A549 (cell line): ENCODE results near the gene PLAAT2. TPM values are rescaled to one million over a fixed set of nuclear protein-coding genes. Genes with fewer than 3 reads are reported as not detected.

ENCODE experiments used
- ATAC-seq, 2 experiments: fragments of 200-7000 bp in 1 of 2; fragments of >200 bp in 1 of 2; cut with Nextera tagmentation in 1 of 2; cut with Tn5 transposase in 1 of 2; 3 replicates each; pipeline versions ENCODE4 v1.8.0 to v1.9.1; 2018 to 2020; ENCODE audit warnings: mild to moderate bottlenecking in 1 of 2, moderate library complexity in 1 of 2
- CTCF ChIA-PET: fragments of 300-600 bp; sonication (Branson Sonifier 250); formaldehyde crosslinking; extraction: SDS; loops from one replicate; lab custom pipeline; 2021; ENCODE audit warnings: antibody characterized with exemption, inconsistent platforms; lab: Yijun Ruan, JAX
- POLR2A ChIA-PET: fragments of 350-600 bp; formaldehyde crosslinking; extraction: SDS; loops from one replicate; lab custom pipeline; 2021; ENCODE audit warnings: antibody characterized with exemption, inconsistent platforms; lab: Yijun Ruan, JAX
- DNase-seq, 2 experiments: peaks; one replicate each; pipeline versions ENCODE4 v3.0.0 to v3.0.0-alpha.2; 2011 to 2016; ENCODE audit warnings: low read depth in 1 of 2, low spot score in 1 of 2
- FAIRE-seq: peaks from 2 replicates; lab custom pipeline; 2011; peaks lifted over from hg19 to GRCh38; lab: Jason Lieb, UNC
- H3K27ac ChIP-seq, 2 experiments: fragments of >200 bp; sonication (Bioruptor Twin); formaldehyde crosslinking; 3 replicates each; pipeline ENCODE4 v1.5.1; 2016 to 2017
- H3K4me1 ChIP-seq: fragments of >200 bp; sonication (Bioruptor Twin); formaldehyde crosslinking; 3 replicates; pipeline ENCODE4 v1.6.1; 2016
- H3K4me2 ChIP-seq: fragments of >200 bp; sonication (Bioruptor Twin); formaldehyde crosslinking; 3 replicates; pipeline ENCODE4 v1.6.1; 2016
- H3K4me3 ChIP-seq: fragments of >200 bp; sonication (Bioruptor Twin); formaldehyde crosslinking; 3 replicates; pipeline ENCODE4 v1.5.1; 2016
- H3K9me3 ChIP-seq: fragments of >200 bp; sonication (Bioruptor Twin); formaldehyde crosslinking; 3 replicates; pipeline ENCODE4 v1.6.1; 2016
- BHLHE40 ChIP-seq: IDR thresholded peaks from 2 replicates; pipeline ENCODE4 v1.6.1; 2012; ENCODE audit warnings: low read depth, low read length, inconsistent platforms
- CBX2 ChIP-seq: fragments of 200-600 bp; sonication (generic); IDR thresholded peaks from 2 replicates; pipeline ENCODE4 v1.6.1; 2016; ENCODE audit warnings: low read depth, mild to moderate bottlenecking, borderline replicate concordance
- CHD2 ChIP-seq: fragments of 150-350 bp; IDR thresholded peaks from 2 replicates; pipeline ENCODE4 v1.6.1; 2014; ENCODE audit warnings: low read length; ENCODE audit not compliant: partially characterized antibody
- CHD4 ChIP-seq: fragments of 200-600 bp; sonication (generic); IDR thresholded peaks from 2 replicates; pipeline ENCODE4 v1.6.1; 2016; ENCODE audit warnings: antibody characterized with exemption, mild to moderate bottlenecking, borderline replicate concordance
- EHMT2 ChIP-seq: fragments of 200-600 bp; sonication (generic); IDR thresholded peaks from 2 replicates; pipeline ENCODE4 v1.6.1; 2016; ENCODE audit warnings: antibody characterized with exemption, low read depth, mild to moderate bottlenecking, moderate library complexity
- EP300 ChIP-seq, 2 experiments: fragments of >200 bp; sonication (Bioruptor Twin); formaldehyde crosslinking; IDR thresholded peaks; 2 replicates in 1 of 2; 3 replicates in 1 of 2; pipeline ENCODE4 v1.6.1; 2016 to 2017
- FOSB ChIP-seq: fragments of 250-450 bp; sonication (Bioruptor Pico); IDR thresholded peaks from 2 replicates; pipeline ENCODE4 v1.5.0; 2020; ENCODE audit warnings: mild to moderate bottlenecking, moderate library complexity
- FOSL2 ChIP-seq, 2 experiments: fragments of 450-650 bp in 1 of 2; fragments of >200 bp in 1 of 2; sonication (Bioruptor Twin) in 1 of 2; formaldehyde crosslinking; IDR thresholded peaks; 2 replicates each; pipeline versions ENCODE4 v1.5.0 to v1.6.1; 2016 to 2020; ENCODE audit warnings: mild to moderate bottlenecking in 1 of 2, moderate library complexity in 1 of 2
- GATA3 ChIP-seq: IDR thresholded peaks from 2 replicates; pipeline ENCODE4 v1.6.1; 2012; ENCODE audit warnings: borderline replicate concordance
- HEYL ChIP-seq: fragments of 250-450 bp; sonication (Bioruptor Pico); IDR thresholded peaks from 2 replicates; pipeline ENCODE4 v1.8.0; 2021; ENCODE audit warnings: mild to moderate bottlenecking, moderate library complexity
- HOXB13 ChIP-seq: fragments of 250-450 bp; sonication (Bioruptor Pico); IDR thresholded peaks from 2 replicates; pipeline ENCODE4 v1.5.0; 2020; ENCODE audit warnings: low read depth, mild to moderate bottlenecking, moderate library complexity
- JUNB ChIP-seq: fragments of >200 bp; sonication (Bioruptor Twin); formaldehyde crosslinking; IDR thresholded peaks from 2 replicates; pipeline ENCODE4 v1.6.1; 2016
- MAFK ChIP-seq: fragments of 450-650 bp; IDR thresholded peaks from 2 replicates; pipeline ENCODE4 v1.6.1; 2014; ENCODE audit not compliant: partially characterized antibody
- MAZ ChIP-seq: fragments of 150-350 bp; IDR thresholded peaks from 2 replicates; pipeline ENCODE4 v1.6.1; 2014; ENCODE audit warnings: antibody characterized with exemption, low read depth, low read length, borderline replicate concordance
- NFE2L2 ChIP-seq: fragments of 150-350 bp; conservative IDR thresholded peaks from 2 replicates; pipeline ENCODE4 v1.6.1; 2014; ENCODE audit warnings: low read length
- NR3C1 ChIP-seq: fragments of >200 bp; sonication (Bioruptor Twin); formaldehyde crosslinking; IDR thresholded peaks from 3 replicates; pipeline ENCODE4 v1.6.1; 2017
- POLR2A ChIP-seq: IDR thresholded peaks from 2 replicates; pipeline ENCODE4 v1.6.1; 2012; ENCODE audit warnings: mild to moderate bottlenecking, low read length
- RAD21 ChIP-seq, 2 experiments: fragments of >200 bp in 1 of 2; sonication (Bioruptor Twin) in 1 of 2; formaldehyde crosslinking in 1 of 2; IDR thresholded peaks in 1 of 2; conservative IDR thresholded peaks in 1 of 2; 2 replicates in 1 of 2; 3 replicates in 1 of 2; pipeline ENCODE4 v1.6.1; 2012 to 2018; ENCODE audit warnings: inconsistent platforms in 1 of 2
- RARB ChIP-seq: fragments of 250-450 bp; sonication (Bioruptor Pico); IDR thresholded peaks from 2 replicates; pipeline ENCODE4 v1.8.0; 2021; ENCODE audit warnings: mild to moderate bottlenecking, moderate library complexity
- RNF2 ChIP-seq: fragments of 200-600 bp; sonication (generic); IDR thresholded peaks from 2 replicates; pipeline ENCODE4 v1.6.1; 2016; ENCODE audit warnings: low read depth, mild to moderate bottlenecking, antibody characterized with exemption, moderate library complexity, borderline replicate concordance
- SMC3 ChIP-seq: fragments of >200 bp; sonication (Bioruptor Twin); formaldehyde crosslinking; IDR thresholded peaks from 3 replicates; pipeline ENCODE4 v1.6.1; 2018; ENCODE audit warnings: inconsistent platforms
- ZC3H11A ChIP-seq: fragments of 450-650 bp; IDR thresholded peaks from 2 replicates; pipeline ENCODE4 v1.6.1; 2014; ENCODE audit warnings: antibody characterized with exemption, mild to moderate bottlenecking
- ZSCAN20 ChIP-seq: fragments of 250-450 bp; sonication (Bioruptor Pico); IDR thresholded peaks from 2 replicates; pipeline ENCODE4 v1.8.0; 2022; ENCODE audit warnings: mild to moderate bottlenecking, moderate library complexity
- WGBS: methylation state at CpG from one replicate; pipeline ENCODE4 v1.1.6; 2017; ENCODE audit errors: missing lambda C conversion rate; 5-methylcytosine and 5-hydroxymethylcytosine counted together
- polyA plus RNA-seq, 4 experiments: library from polyadenylated mRNA; depleted of rRNA in 3 of 4; stranded (reverse); fragments of >200 nt; fragmentation: RNase III in 1 of 4; extraction: RNeasy Plus Mini Kit Qiagen cat#74134 plus additional on column Dnase treatment in 1 of 4; gene quantifications; 2 replicates in 3 of 4; 3 replicates in 1 of 4; pipeline ENCODE4 v1.2.3, GENCODE V29; 2011 to 2017
- TF ChIP-seq, protein P1 (sequence below): fragments of >200 bp; sonication (Bioruptor Twin); formaldehyde crosslinking; IDR thresholded peaks from 2 replicates; pipeline ENCODE4 v1.6.1; 2016
- TF ChIP-seq, protein P2 (sequence below): fragments of >200 bp; sonication (Bioruptor Twin); formaldehyde crosslinking; IDR thresholded peaks from 3 replicates; pipeline ENCODE4 v1.5.1; 2016
- TF ChIP-seq, protein P3 (sequence below): fragments of 250-450 bp; sonication (Bioruptor Pico); IDR thresholded peaks from 2 replicates; pipeline ENCODE4 v1.5.0; 2020; ENCODE audit warnings: low read depth, mild to moderate bottlenecking, moderate library complexity
- TF ChIP-seq, protein P4 (sequence below): fragments of 200-600 bp; sonication (generic); IDR thresholded peaks from 2 replicates; pipeline ENCODE4 v1.6.1; 2016; ENCODE audit warnings: antibody characterized with exemption, mild to moderate bottlenecking, moderate library complexity

The PLAAT2 gene
- polyA plus RNA-seq, 2 of the 4 experiments (the other 2 are of a cell fraction): 0.26 to 0.57 TPM

DNA sequence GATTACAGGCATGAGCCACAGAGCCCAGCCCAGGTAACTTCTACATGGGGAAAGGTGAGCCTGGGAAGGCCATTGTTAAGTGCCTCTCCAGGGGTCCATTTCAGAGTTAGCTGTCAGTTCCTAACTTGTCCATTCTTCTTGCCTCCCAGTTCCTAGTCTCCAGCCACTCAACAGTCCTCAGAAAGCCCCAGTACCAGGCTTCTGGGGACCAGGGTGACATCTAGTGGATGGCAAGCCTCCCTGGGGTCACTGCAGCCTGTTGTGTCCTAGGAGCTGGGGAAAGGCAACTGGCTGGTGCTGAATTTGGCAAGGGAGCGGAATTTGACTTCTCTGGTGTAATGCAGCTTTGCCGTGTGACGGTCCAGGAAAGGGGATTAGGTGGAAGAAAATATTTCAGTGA lies 55.2 kb downstream of the PLAAT2 start:
- 81% methylated on average over 3 of the region's 3 CpGs for WGBS
- POLR2A ChIA-PET: no interaction called here
- ATAC-seq: peak; percentile 82 to 89
- H3K27ac ChIP-seq: no peak overlapping the region
- no peak overlapping the region for H3K4me2 ChIP-seq
- TF ChIP-seq JUNB: no peak
- TF ChIP-seq, protein P1, sequence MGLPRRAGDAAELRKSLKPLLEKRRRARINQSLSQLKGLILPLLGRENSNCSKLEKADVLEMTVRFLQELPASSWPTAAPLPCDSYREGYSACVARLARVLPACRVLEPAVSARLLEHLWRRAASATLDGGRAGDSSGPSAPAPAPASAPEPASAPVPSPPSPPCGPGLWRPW: no peak
- no peak for TF ChIP-seq FOSB (CRISPR knock-in tag)
- no peak for TF ChIP-seq EP300 (IDR thresholded peaks at IDR 0.05)
- TF ChIP-seq NFE2L2: no peak
- no peak for TF ChIP-seq RNF2
- TF ChIP-seq, protein P2, sequence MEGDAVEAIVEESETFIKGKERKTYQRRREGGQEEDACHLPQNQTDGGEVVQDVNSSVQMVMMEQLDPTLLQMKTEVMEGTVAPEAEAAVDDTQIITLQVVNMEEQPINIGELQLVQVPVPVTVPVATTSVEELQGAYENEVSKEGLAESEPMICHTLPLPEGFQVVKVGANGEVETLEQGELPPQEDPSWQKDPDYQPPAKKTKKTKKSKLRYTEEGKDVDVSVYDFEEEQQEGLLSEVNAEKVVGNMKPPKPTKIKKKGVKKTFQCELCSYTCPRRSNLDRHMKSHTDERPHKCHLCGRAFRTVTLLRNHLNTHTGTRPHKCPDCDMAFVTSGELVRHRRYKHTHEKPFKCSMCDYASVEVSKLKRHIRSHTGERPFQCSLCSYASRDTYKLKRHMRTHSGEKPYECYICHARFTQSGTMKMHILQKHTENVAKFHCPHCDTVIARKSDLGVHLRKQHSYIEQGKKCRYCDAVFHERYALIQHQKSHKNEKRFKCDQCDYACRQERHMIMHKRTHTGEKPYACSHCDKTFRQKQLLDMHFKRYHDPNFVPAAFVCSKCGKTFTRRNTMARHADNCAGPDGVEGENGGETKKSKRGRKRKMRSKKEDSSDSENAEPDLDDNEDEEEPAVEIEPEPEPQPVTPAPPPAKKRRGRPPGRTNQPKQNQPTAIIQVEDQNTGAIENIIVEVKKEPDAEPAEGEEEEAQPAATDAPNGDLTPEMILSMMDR: peak; percentile 37; the same call in 2 of the 3 replicates
- TF ChIP-seq RAD21 (conservative IDR thresholded peaks at IDR 0.05 in 1 of 2, IDR thresholded peaks at IDR 0.05 in 1 of 2): peak; percentile 44 to 50
- TF ChIP-seq SMC3: peak; percentile 34; the same call in 1 of the 3 replicates
- TF ChIP-seq CHD2: no peak
- TF ChIP-seq, all 56 proteins: peak for 3
- H3K4me3 ChIP-seq: no peak overlapping the region
- CTCF ChIA-PET: interaction anchor here (0.7 to 5.0 kb wide), 4 partner anchors 12 to 59 kb away, joined by 3 to 29 read pairs (median 4); no protein-coding TSS in a partner anchor
- DNase-seq (peak; percentile 54 to 60), FAIRE-seq (no peak)
- H3K4me1 ChIP-seq: peaks cover 14% of the 10 kb centered on the region
- H3K9me3 ChIP-seq: no peaks in the 10 kb centered on the region

DNA sequence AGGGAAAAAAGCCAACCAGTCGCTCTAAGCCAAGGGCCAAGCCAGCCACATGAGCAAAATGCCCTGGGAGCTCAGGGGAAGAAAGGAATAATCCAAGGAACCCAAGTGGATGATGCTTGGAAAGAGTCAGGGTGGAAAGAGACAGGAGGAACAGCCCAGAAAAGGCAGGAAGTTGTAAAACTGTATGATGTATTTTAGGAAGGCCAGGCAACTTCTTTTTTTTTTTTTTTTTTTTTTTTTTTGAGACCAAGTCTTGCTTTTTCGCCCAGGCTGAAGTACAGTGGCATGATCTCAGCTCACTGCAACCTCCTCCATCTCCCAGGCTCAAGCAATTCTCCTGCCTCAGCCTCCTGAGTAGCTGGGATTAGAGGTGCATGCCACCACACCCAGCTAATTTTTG lies 55.7 kb downstream of the PLAAT2 start:
- peaks cover 14% of the 10 kb centered on the region for H3K4me1 ChIP-seq
- 90% methylated on average over 2 of the region's 2 CpGs for WGBS
- no peak for ATAC-seq
- TF ChIP-seq JUNB (no peak), FOSL2 (IDR thresholded peaks at IDR 0.05) (no peak), FOSL2 (CRISPR knock-in tag; IDR thresholded peaks at IDR 0.05) (no peak), NR3C1 (no peak), CBX2 (no peak), ZC3H11A (no peak), RARB (CRISPR knock-in tag) (no peak), BHLHE40 (no peak), CHD4 (no peak), GATA3 (no peak), ZSCAN20 (CRISPR knock-in tag) (no peak), EHMT2 (no peak), POLR2A (no peak), RNF2 (no peak), MAFK (no peak), HOXB13 (no peak), HEYL (CRISPR knock-in tag) (no peak), MAZ (no peak)
- TF ChIP-seq, protein P3, sequence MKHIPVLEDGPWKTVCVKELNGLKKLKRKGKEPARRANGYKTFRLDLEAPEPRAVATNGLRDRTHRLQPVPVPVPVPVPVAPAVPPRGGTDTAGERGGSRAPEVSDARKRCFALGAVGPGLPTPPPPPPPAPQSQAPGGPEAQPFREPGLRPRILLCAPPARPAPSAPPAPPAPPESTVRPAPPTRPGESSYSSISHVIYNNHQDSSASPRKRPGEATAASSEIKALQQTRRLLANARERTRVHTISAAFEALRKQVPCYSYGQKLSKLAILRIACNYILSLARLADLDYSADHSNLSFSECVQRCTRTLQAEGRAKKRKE (CRISPR knock-in tag): no peak
- TF ChIP-seq, protein P4, sequence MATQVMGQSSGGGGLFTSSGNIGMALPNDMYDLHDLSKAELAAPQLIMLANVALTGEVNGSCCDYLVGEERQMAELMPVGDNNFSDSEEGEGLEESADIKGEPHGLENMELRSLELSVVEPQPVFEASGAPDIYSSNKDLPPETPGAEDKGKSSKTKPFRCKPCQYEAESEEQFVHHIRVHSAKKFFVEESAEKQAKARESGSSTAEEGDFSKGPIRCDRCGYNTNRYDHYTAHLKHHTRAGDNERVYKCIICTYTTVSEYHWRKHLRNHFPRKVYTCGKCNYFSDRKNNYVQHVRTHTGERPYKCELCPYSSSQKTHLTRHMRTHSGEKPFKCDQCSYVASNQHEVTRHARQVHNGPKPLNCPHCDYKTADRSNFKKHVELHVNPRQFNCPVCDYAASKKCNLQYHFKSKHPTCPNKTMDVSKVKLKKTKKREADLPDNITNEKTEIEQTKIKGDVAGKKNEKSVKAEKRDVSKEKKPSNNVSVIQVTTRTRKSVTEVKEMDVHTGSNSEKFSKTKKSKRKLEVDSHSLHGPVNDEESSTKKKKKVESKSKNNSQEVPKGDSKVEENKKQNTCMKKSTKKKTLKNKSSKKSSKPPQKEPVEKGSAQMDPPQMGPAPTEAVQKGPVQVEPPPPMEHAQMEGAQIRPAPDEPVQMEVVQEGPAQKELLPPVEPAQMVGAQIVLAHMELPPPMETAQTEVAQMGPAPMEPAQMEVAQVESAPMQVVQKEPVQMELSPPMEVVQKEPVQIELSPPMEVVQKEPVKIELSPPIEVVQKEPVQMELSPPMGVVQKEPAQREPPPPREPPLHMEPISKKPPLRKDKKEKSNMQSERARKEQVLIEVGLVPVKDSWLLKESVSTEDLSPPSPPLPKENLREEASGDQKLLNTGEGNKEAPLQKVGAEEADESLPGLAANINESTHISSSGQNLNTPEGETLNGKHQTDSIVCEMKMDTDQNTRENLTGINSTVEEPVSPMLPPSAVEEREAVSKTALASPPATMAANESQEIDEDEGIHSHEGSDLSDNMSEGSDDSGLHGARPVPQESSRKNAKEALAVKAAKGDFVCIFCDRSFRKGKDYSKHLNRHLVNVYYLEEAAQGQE: no peak
- TF ChIP-seq, protein P1: no peak
- H3K9me3 ChIP-seq: no peaks in the 10 kb centered on the region
- no peak overlapping the region for H3K4me2 ChIP-seq
- DNase-seq: no peak
- H3K4me3 ChIP-seq: no peak overlapping the region
- H3K27ac ChIP-seq: no peak overlapping the region
- ChIA-PET CTCF (interaction anchor here (0.6 to 5.0 kb wide), 5 partner anchors 8 to 369 kb away, joined by 3 to 29 read pairs (median 4); no protein-coding TSS in a partner anchor), POLR2A (no interaction called here)
- no peak for FAIRE-seq
